Stimulated activated CD8-positive, alpha-beta memory T cell treated with anti-CD3 and anti-CD28 coated beads, Interleukin-12 subunit alpha, Interleukin-12 subunit beta, amount 100 ng/mL, for 1 hour (primary cell): ENCODE results near the gene SLC44A1.

ENCODE experiments used
- DNase-seq: peaks from one replicate; pipeline ENCODE4 v3.0.0-alpha.2; 2020; ENCODE audit warnings: low read depth

The SLC44A1 gene

DNA sequence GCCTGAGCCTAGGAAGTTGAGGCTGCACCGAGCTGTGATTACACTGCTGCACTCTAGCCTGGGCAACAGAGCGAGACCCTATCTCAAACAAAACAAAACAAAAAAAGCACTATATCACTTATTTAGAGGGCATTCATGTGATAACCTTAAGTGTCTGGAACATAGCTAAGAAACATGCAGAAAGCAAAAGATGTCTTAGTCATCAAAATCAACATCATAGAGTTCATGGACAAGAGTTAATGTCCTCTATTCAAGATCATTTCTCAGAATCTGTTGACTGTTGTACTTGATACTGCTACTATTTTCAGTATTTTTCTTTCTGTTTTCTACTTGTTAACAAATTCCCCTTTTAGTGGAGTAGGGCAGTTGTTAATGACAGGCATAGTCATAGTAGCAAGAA is 228.8 kb downstream of the SLC44A1 start:
- DNase-seq = no peak

DNA sequence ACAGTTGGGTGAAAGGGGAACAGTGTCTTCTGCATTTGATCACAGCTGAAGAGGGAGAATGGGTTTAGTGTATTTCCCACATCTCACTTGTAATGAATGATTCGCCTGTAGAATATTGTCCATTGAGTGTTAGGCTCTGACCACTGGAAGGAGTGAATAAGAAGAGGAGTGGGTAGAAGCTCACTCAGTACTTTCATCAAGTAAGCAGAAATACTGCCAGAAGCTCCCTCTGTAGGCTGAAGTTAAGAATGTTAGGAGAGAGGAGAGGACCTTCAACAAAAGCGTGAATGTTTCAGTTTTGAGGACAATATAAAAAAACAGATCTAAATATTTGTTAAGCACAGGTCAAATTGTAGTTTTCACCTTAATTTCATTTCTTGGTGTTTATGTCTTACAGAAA is 230.9 kb downstream of the SLC44A1 start:
- no peak for DNase-seq

DNA sequence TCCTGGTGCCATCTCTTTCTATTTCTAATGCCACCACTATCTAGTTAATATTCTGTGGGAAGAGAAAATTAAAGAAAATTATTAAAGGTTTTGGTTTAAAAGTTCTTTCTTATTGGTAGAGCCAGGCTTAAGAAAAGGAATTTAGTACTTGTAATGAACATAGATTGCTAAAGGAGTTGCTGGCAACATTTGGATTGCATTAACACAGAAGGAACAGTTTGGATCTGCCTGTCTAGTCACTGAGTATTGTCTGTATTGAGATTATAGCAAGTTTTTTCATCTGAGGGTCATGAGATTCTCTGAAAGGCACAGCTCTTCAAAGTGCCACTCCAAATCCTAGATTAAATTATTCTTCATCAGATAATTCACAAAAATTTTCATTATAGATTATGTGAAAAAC is 235.4 kb downstream of the SLC44A1 start:
- DNase-seq = no peak

DNA sequence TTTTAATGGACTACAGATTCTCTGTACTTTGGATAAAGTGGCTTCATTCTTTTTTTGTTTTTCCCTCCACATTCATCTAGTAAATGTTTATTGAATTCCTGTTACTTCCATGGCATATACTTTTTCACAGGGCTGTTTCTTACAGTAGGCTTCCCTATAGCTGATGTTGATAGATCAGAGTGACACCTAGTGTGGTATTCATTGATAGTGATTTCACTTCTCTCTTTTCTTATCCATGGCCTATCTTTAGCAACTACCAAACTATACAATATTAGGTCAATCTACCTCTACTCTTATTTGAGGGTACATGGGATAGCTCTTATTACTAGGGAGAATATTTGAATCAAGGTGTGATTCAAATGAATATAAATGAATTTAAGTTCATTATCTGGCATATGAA is 239.2 kb downstream of the SLC44A1 start:
- DNase-seq = no peak

DNA sequence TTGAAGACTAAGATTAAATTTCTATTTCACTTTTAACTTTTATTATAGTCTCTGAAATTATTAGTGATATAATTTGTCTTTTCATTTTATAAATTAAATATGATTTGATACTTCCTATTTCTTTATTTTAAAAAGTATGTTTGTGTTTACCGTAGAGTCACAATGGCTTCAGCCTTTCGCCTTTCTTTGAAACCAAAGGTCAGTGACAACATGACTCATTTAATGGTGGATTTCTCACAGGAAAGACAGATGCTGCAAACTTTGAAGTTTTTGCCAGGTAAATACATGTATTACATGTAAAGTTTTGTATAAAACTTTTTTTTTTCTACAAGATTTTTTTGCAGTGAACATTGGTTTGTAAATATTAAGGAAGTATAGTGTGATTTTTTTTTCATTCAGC is 239.8 kb downstream of the SLC44A1 start:
- no peak for DNase-seq

DNA sequence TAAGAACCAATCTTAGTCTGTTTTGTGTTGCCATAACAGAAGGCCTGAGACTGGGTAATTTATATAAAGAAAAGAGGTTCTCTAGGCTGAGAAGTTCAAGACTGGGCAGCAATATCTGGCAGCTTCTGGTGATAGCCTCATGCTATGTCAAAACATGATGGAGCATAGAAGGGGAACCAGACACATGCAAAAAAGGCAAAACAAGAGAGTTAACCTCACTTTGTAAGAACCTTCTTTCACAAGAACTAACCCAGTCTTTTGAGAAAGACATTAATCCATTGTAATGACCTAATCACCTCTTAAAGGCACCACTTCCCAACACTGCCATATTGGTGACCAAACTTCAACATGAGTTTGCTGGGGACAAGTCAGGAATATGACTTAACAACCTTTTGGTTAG is 240.7 kb downstream of the SLC44A1 start:
- no peak for DNase-seq
